ENCODE data around the gene ZFP1. TPM values are rescaled to one million over a fixed set of nuclear protein-coding genes. Genes with fewer than 3 reads are reported as not detected.

The ZFP1 gene
- total RNA-seq (2014; rRNA removed; shearing (Covaris generic)): 4.4 and 7.8 TPM in 2 replicates
- polyA plus RNA-seq (2016; fragmentation: Nextera tagmentation; extraction: Ambion mirVana): 5.2 and 6.8 TPM in 2 replicates

DNA sequence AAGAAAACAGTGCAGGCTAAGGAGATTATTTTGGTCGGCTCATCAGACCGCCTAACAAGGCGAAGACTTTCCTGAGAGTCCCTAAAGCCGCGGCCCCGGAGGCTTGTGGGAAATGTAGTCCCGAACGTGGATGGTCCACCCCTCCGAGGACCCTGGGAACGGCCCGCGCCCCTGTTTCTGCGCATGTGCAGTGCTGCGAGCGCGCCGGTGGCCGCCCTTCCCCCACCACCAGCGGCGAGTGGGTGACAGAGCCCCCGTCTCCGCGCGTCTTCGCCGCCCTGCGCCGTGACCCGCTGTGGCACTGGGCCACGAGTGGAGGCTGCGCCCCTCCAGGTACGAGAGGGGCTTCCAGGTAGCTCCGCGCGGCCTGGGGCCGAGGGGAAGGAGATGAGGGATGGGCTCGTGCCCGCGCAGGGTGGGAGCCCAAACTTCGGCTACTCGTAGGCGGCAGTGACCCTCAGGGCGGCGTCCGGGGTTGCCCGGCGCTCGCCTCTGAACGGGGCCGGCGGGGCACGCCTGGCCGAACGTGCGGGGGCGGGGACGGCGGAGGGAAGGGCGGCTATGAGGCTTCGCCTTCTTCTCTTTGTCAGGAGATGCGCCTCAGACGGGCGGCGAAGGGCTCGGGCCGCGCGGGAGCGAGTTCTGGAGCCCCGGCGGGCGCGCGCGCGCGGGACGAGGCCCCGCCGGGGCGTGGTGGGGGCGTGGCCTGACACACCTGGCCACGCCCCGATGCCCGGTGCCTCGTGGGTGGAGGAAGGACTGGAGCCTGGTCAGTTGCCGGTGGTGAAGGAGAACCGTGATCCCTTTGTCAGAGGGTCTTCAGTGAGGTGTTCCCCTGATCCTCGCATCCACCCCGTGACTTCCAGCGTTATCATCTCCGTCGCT, at the start of gene ZFP1:
Gene ZFP1 (plus strand): TSS at position 214 of the 885 bp plus-strand sequence. CDS start 4,428 bp downstream, outside the sequence.
- WGBS, 2 experiments (ENCODE audit: low coverage in 1 of 2, low lambda C conversion rate in 2 of 2, missing lambda C conversion rate in 2 of 2): 1 to 2% methylated on average over 60 to 76 of the region's 93 CpGs
- in situ Hi-C loops (cut with MboI): no loop called here
- Histone ChIP-seq H3K36me3 (ENCODE audit: low read depth) (no peaks in the 10 kb centered on the region), H3K27me3 (replicated peaks; ENCODE audit: insufficient read depth) (no peaks in the 10 kb centered on the region), H3K79me2 (ENCODE audit: insufficient read depth) (peaks cover 40% of the 10 kb centered on the region), H3K4me2 (ENCODE audit: unreplicated experiment) (peak within 1 kb of the TSS; percentile 90), H4K20me1 (ENCODE audit: insufficient read depth) (no peaks in the 10 kb centered on the region), H3K9me3 (ENCODE audit: low read depth) (peaks cover 9% of the 10 kb centered on the region), H3K9ac (peak within 1 kb of the TSS; percentile 96), H3F3A (ENCODE audit: insufficient read depth) (no peaks in the 10 kb centered on the region), H2AFZ (peak within 1 kb of the TSS; percentile 96), H3K9me2 (ENCODE audit: insufficient read depth) (no peaks in the 10 kb centered on the region), H3K4me3 (peak within 1 kb of the TSS; percentile 99), H3K4me1 (ENCODE audit: insufficient read depth) (no peaks in the 10 kb centered on the region), H3K27ac (peak within 1 kb of the TSS; percentile 85)
- DNase-seq: peak; percentile 95
- TF ChIP-seq EZH2phosphoT487 (IDR thresholded peaks at IDR 0.05; ENCODE audit: insufficient read depth, low read depth) (no peak), EZH2 (IDR thresholded peaks at IDR 0.05; ENCODE audit: insufficient read depth, poor library complexity, severe bottlenecking) (no peak)

DNA sequence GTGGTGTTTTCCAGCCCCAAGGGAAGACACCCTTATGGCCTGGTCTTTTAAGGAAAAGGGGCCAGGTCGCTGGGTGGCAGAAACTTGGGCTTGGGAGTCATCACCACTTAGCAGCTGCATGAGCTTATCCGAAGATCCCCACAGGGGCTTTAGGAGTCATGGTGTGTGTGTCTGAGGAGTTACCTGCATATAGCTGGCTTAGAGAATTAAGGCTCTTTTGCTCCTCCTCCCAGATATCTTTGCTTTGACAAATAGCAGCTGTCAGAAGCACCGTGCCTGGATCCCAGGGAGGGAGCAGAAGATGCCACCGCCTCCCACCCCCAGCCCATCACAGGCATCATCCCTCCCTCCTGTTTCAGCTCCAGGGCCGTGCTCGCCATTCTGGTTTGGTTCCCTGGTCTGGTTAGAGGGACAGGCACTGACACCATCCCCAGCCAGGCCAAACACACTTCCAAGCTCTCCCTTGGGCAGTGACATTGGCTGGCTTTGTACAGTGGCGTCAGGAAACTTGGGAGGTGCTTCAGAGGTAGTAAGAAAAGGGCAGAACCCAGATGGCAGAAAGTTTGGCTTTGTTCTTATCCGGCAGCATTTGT, 49.2 kb upstream of the ZFP1 start:
- in situ Hi-C loops (cut with MboI): no loop called here
- Histone ChIP-seq H3K4me1 (ENCODE audit: insufficient read depth) (no peaks in the 10 kb centered on the region), H3K9me3 (ENCODE audit: low read depth) (no peaks in the 10 kb centered on the region), H3K4me3 (no peak overlapping the region), H3K36me3 (ENCODE audit: low read depth) (no peaks in the 10 kb centered on the region), H3K27me3 (replicated peaks; ENCODE audit: insufficient read depth) (no peaks in the 10 kb centered on the region), H3K4me2 (ENCODE audit: unreplicated experiment) (no peak overlapping the region), H3F3A (ENCODE audit: insufficient read depth) (no peaks in the 10 kb centered on the region), H3K9me2 (ENCODE audit: insufficient read depth) (no peaks in the 10 kb centered on the region), H4K20me1 (ENCODE audit: insufficient read depth) (no peaks in the 10 kb centered on the region), H3K79me2 (ENCODE audit: insufficient read depth) (no peaks in the 10 kb centered on the region), H3K27ac (no peak overlapping the region), H2AFZ (no peak overlapping the region), H3K9ac (no peak overlapping the region)
- no peak for DNase-seq
- 78 to 79% methylated on average over 6 to 8 of the region's 8 CpGs for WGBS, 2 experiments (ENCODE audit: low coverage in 1 of 2, low lambda C conversion rate in 2 of 2, missing lambda C conversion rate in 2 of 2)
- TF ChIP-seq EZH2phosphoT487 (IDR thresholded peaks at IDR 0.05; ENCODE audit: insufficient read depth, low read depth) (no peak), EZH2 (IDR thresholded peaks at IDR 0.05; ENCODE audit: insufficient read depth, poor library complexity, severe bottlenecking) (no peak)

DNA sequence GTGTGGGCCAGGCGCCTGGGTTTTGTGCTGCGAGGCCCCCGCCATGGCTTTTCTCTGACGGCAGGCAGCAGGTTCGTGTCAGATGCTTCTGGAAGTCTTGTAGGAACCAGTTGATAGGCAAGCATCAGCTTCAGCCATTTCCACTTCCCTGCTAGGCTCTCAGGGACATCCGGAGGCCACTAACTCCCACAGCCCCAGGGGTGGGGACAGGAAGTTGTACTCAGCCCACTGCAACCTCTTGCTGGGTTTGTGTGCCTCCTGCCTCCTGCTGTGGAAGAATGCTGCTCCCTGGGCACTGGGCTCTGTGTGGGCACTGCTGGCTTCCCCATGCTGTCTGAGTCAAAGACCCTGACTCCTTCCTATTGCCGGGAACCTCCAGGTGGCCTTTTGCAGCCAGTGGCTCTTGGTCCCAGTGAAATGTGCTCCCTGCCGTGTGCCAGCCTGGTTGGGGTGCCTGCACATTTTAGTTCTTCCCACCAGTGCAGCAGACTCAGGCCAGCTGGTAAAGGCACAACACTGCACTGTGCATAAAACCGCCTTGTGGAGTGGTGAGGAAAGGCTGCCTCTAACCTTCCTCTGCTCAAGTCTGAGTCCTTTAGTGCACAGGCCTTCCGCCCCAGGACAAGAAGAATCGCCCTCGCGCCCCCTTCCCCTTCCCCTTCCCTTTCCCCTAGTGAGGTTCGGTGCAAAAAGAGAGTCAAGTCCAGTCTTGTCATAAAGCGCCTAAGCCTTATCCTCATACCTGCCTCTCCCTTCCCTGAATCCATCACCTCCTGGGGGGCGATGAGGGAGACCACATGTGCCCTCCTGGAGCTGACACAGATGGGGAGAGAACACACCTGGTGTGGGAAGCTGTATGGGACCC, 48.4 kb upstream of the ZFP1 start:
- in situ Hi-C loops (cut with MboI): no loop called here

DNA sequence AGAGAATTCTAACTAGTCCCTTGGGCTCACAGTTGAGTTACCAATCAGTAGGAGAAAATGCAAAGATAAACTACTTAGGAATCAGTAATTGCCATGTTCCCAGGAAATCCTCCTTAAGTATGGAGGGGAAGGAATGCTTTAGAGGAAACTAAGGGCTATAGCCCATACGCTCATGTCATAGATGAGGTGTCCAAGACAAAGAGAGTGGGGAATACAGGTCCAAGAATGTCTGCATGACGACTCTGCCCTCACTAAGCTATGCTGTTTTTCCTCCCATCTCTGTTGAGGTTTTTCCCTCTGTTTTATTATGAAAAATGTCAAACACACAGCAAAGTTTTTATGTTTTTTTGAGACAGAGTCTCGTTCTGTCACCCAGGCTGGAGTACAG, 47.7 kb upstream of the ZFP1 start:
- Histone ChIP-seq H3K4me3 (no peak overlapping the region), H3K4me2 (ENCODE audit: unreplicated experiment) (no peak overlapping the region), H3K79me2 (ENCODE audit: insufficient read depth) (no peaks in the 10 kb centered on the region), H3K36me3 (ENCODE audit: low read depth) (no peaks in the 10 kb centered on the region), H3K27ac (no peak overlapping the region), H3K9me3 (ENCODE audit: low read depth) (no peaks in the 10 kb centered on the region), H3F3A (ENCODE audit: insufficient read depth) (no peaks in the 10 kb centered on the region), H4K20me1 (ENCODE audit: insufficient read depth) (no peaks in the 10 kb centered on the region), H3K27me3 (replicated peaks; ENCODE audit: insufficient read depth) (no peaks in the 10 kb centered on the region), H2AFZ (no peak overlapping the region), H3K9me2 (ENCODE audit: insufficient read depth) (no peaks in the 10 kb centered on the region), H3K9ac (no peak overlapping the region), H3K4me1 (ENCODE audit: insufficient read depth) (no peaks in the 10 kb centered on the region; the same call in 1 of the 2 replicates)
- no peak for DNase-seq
- TF ChIP-seq EZH2 (IDR thresholded peaks at IDR 0.05; ENCODE audit: insufficient read depth, poor library complexity, severe bottlenecking): no peak
- no peak for TF ChIP-seq EZH2phosphoT487 (IDR thresholded peaks at IDR 0.05; ENCODE audit: insufficient read depth, low read depth)
- in situ Hi-C loops (cut with MboI): no loop called here
- 93 to 95% methylated on average over 3 of the region's 3 CpGs for WGBS, 2 experiments (ENCODE audit: low coverage in 1 of 2, low lambda C conversion rate in 2 of 2, missing lambda C conversion rate in 2 of 2)

More for the DNA sequence above, 48.4 kb upstream of the ZFP1 start:
- no peak for DNase-seq
- H2AFZ ChIP-seq: no peak overlapping the region
- no peaks in the 10 kb centered on the region for H4K20me1 ChIP-seq (ENCODE audit: insufficient read depth)
- no peak for TF ChIP-seq EZH2 (IDR thresholded peaks at IDR 0.05; ENCODE audit: insufficient read depth, poor library complexity, severe bottlenecking)
- TF ChIP-seq EZH2phosphoT487 (IDR thresholded peaks at IDR 0.05; ENCODE audit: insufficient read depth, low read depth): no peak
- no peaks in the 10 kb centered on the region for H3K4me1 ChIP-seq (ENCODE audit: insufficient read depth)
- WGBS, 2 experiments (ENCODE audit: low coverage in 1 of 2, low lambda C conversion rate in 2 of 2, missing lambda C conversion rate in 2 of 2): 94 to 95% methylated on average over 16 of the region's 16 CpGs
- no peak overlapping the region for H3K4me3 ChIP-seq
- H3K36me3 ChIP-seq (ENCODE audit: low read depth): no peaks in the 10 kb centered on the region
- H3K9me3 ChIP-seq (ENCODE audit: low read depth): no peaks in the 10 kb centered on the region
- H3K27me3 ChIP-seq (replicated peaks; ENCODE audit: insufficient read depth): no peaks in the 10 kb centered on the region
- no peak overlapping the region for H3K4me2 ChIP-seq (ENCODE audit: unreplicated experiment)
- H3K79me2 ChIP-seq (ENCODE audit: insufficient read depth): no peaks in the 10 kb centered on the region
- no peak overlapping the region for H3K9ac ChIP-seq
- H3K9me2 ChIP-seq (ENCODE audit: insufficient read depth): no peaks in the 10 kb centered on the region
- no peak overlapping the region for H3K27ac ChIP-seq
- no peaks in the 10 kb centered on the region for H3F3A ChIP-seq (ENCODE audit: insufficient read depth)
